HEK293 (cell line): Measurements from ENCODE around the gene UST.

Source experiments
- BCL11A ChIP-seq: fragments of 450-650 bp; formaldehyde crosslinking; IDR thresholded peaks from 2 replicates; pipeline ENCODE4 v1.5.1; 2016; ENCODE audit warnings: low read depth, missing biosample characterization, missing genetic modification characterization
- GFI1B ChIP-seq: fragments of 450-650 bp; formaldehyde crosslinking; IDR thresholded peaks from 2 replicates; pipeline ENCODE4 v1.5.1; 2016; ENCODE audit warnings: missing biosample characterization, missing genetic modification characterization
- GLI4 ChIP-seq: fragments of 450-650 bp; formaldehyde crosslinking; IDR thresholded peaks from 2 replicates; pipeline ENCODE4 v1.5.1; 2016; ENCODE audit warnings: missing biosample characterization, missing genetic modification characterization
- HOXA7 ChIP-seq: sonication (generic); formaldehyde crosslinking; IDR thresholded peaks from 2 replicates; pipeline ENCODE4 v1.8.1; 2022; ENCODE audit warnings: missing genetic modification reagents, borderline replicate concordance
- HOXC10 ChIP-seq: sonication (generic); formaldehyde crosslinking; IDR thresholded peaks from 2 replicates; pipeline ENCODE4 v1.8.1; 2023; ENCODE audit warnings: mild to moderate bottlenecking, missing genetic modification reagents
- HOXD13 ChIP-seq: sonication (generic); formaldehyde crosslinking; IDR thresholded peaks from 2 replicates; pipeline ENCODE4 v1.8.0; 2022; ENCODE audit warnings: missing genetic modification reagents, borderline replicate concordance
- KLF8 ChIP-seq: fragments of 450-650 bp; formaldehyde crosslinking; IDR thresholded peaks from 2 replicates; pipeline ENCODE4 v1.5.1; 2016; ENCODE audit warnings: missing biosample characterization, missing genetic modification characterization
- MEIS1 ChIP-seq: sonication (generic); formaldehyde crosslinking; IDR thresholded peaks from 2 replicates; pipeline ENCODE4 v1.8.1; 2022; ENCODE audit warnings: missing genetic modification reagents, mild to moderate bottlenecking, borderline replicate concordance
- PRDM1 ChIP-seq: fragments of 450-650 bp; formaldehyde crosslinking; IDR thresholded peaks from 2 replicates; pipeline ENCODE4; 2016; ENCODE audit warnings: missing biosample characterization, missing genetic modification characterization
- REPIN1 ChIP-seq: fragments of 450-650 bp; formaldehyde crosslinking; IDR thresholded peaks from 2 replicates; pipeline ENCODE4 v1.5.1; 2017; ENCODE audit warnings: missing biosample characterization, missing genetic modification characterization, low read depth
- TCF7L2 ChIP-seq: IDR thresholded peaks from 2 replicates; pipeline ENCODE4 v1.6.1; 2011; ENCODE audit warnings: low read depth, mild to moderate bottlenecking, inconsistent platforms, low read length, moderate library complexity, borderline replicate concordance
- ZBTB7A ChIP-seq: fragments of 450-650 bp; formaldehyde crosslinking; IDR thresholded peaks from 2 replicates; pipeline ENCODE4 v1.5.1; 2016; ENCODE audit warnings: low read depth, missing biosample characterization, missing genetic modification characterization
- ZFP41 ChIP-seq: fragments of 450-650 bp; formaldehyde crosslinking; IDR thresholded peaks from 2 replicates; pipeline ENCODE4 v1.5.1; 2016; ENCODE audit warnings: missing biosample characterization, missing genetic modification characterization, borderline replicate concordance
- ZFP69B ChIP-seq: fragments of 450-650 bp; formaldehyde crosslinking; IDR thresholded peaks from 2 replicates; pipeline ENCODE4 v1.5.1; 2016; ENCODE audit warnings: missing biosample characterization, missing genetic modification characterization
- ZIC2 ChIP-seq: fragments of 450-650 bp; formaldehyde crosslinking; IDR thresholded peaks from 2 replicates; pipeline ENCODE4 v1.5.1; 2016; ENCODE audit warnings: missing biosample characterization, missing genetic modification characterization
- ZNF112 ChIP-seq: fragments of 450-650 bp; formaldehyde crosslinking; IDR thresholded peaks from 2 replicates; pipeline ENCODE4 v1.5.0; 2017; ENCODE audit warnings: missing biosample characterization, missing genetic modification characterization
- ZNF121 ChIP-seq: fragments of 450-650 bp; formaldehyde crosslinking; IDR thresholded peaks from 2 replicates; pipeline ENCODE4 v1.5.1; 2016; ENCODE audit warnings: missing biosample characterization, missing genetic modification characterization
- ZNF133 ChIP-seq: fragments of 450-650 bp; formaldehyde crosslinking; IDR thresholded peaks from 2 replicates; pipeline ENCODE4 v1.5.1; 2016; ENCODE audit warnings: missing biosample characterization, missing genetic modification characterization
- ZNF2 ChIP-seq: fragments of 450-650 bp; formaldehyde crosslinking; IDR thresholded peaks from 2 replicates; pipeline ENCODE4 v1.5.1; 2016; ENCODE audit warnings: missing biosample characterization, missing genetic modification characterization
- ZNF248 ChIP-seq: fragments of 450-650 bp; formaldehyde crosslinking; IDR thresholded peaks from 2 replicates; pipeline ENCODE4 v1.5.1; 2017; ENCODE audit warnings: missing biosample characterization, missing genetic modification characterization
- ZNF26 ChIP-seq: fragments of 450-650 bp; formaldehyde crosslinking; IDR thresholded peaks from 2 replicates; pipeline ENCODE4 v1.5.1; 2016; ENCODE audit warnings: missing biosample characterization, missing genetic modification characterization
- ZNF324 ChIP-seq: fragments of 450-650 bp; formaldehyde crosslinking; IDR thresholded peaks from 2 replicates; pipeline ENCODE4 v1.5.1; 2016; ENCODE audit warnings: missing biosample characterization, missing genetic modification characterization
- ZNF362 ChIP-seq: fragments of 450-650 bp; formaldehyde crosslinking; IDR thresholded peaks from 2 replicates; pipeline ENCODE4 v1.5.1; 2016; ENCODE audit warnings: missing biosample characterization, missing genetic modification characterization
- ZNF366 ChIP-seq: fragments of 450-650 bp; formaldehyde crosslinking; conservative IDR thresholded peaks from 2 replicates; pipeline ENCODE4 v1.5.1; 2016; ENCODE audit warnings: missing biosample characterization, missing genetic modification characterization
- ZNF391 ChIP-seq: fragments of 450-650 bp; formaldehyde crosslinking; IDR thresholded peaks from 2 replicates; pipeline ENCODE4 v1.5.1; 2016; ENCODE audit warnings: low read depth, missing biosample characterization, missing genetic modification characterization, borderline replicate concordance
- ZNF433 ChIP-seq: fragments of 450-650 bp; formaldehyde crosslinking; IDR thresholded peaks from 2 replicates; pipeline ENCODE4 v1.5.1; 2016; ENCODE audit warnings: missing biosample characterization, missing genetic modification characterization, low read depth
- ZNF501 ChIP-seq: fragments of 450-650 bp; formaldehyde crosslinking; IDR thresholded peaks from 2 replicates; pipeline ENCODE4 v1.5.1; 2016; ENCODE audit warnings: missing biosample characterization, missing genetic modification characterization
- ZNF518A ChIP-seq: fragments of 450-650 bp; formaldehyde crosslinking; conservative IDR thresholded peaks from 2 replicates; pipeline ENCODE4 v1.5.1; 2016; ENCODE audit warnings: low read depth, missing biosample characterization, missing genetic modification characterization
- ZNF747 ChIP-seq: fragments of 450-650 bp; formaldehyde crosslinking; IDR thresholded peaks from 2 replicates; pipeline ENCODE4 v1.5.1; 2016; ENCODE audit warnings: missing biosample characterization, missing genetic modification characterization
- ZNF785 ChIP-seq: fragments of 450-650 bp; formaldehyde crosslinking; IDR thresholded peaks from 2 replicates; pipeline ENCODE4 v1.5.1; 2016; ENCODE audit warnings: missing biosample characterization, missing genetic modification characterization
- TF ChIP-seq, protein P1 (sequence below): fragments of 450-650 bp; formaldehyde crosslinking; IDR thresholded peaks from 2 replicates; pipeline ENCODE4 v1.5.1; 2016; ENCODE audit warnings: missing biosample characterization, missing genetic modification characterization

Gene UST

GRCh38 chr6:148760568-148761526 lies 14.0 kb downstream of the UST start (continued):
- TF ChIP-seq ZNF2 (no peak; the same call in 1 of the 2 replicates), ZNF324 (tag by site-specific recombination) (no peak), PRDM1 (tag by site-specific recombination) (peak; percentile 84), KLF8 (no peak), ZNF785 (tag by site-specific recombination) (no peak), ZNF518A (tag by site-specific recombination) (no peak), GFI1B (no peak), ZNF248 (tag by site-specific recombination) (no peak), HOXA7 (CRISPR knock-in tag) (no peak), ZBTB7A (no peak), ZNF26 (tag by site-specific recombination) (no peak), ZNF121 (no peak; the same call in 1 of the 2 replicates), ZNF362 (tag by site-specific recombination) (0 out of 2 replicates have a peak, but pooled peaks have one; percentile 50), ZNF501 (no peak), REPIN1 (no peak), GLI4 (tag by site-specific recombination) (no peak), TCF7L2 (no peak), ZNF112 (tag by site-specific recombination) (no peak), BCL11A (no peak), ZFP69B (tag by site-specific recombination) (peak; percentile 37; the same call in 1 of the 2 replicates), HOXC10 (CRISPR knock-in tag) (no peak), HOXD13 (CRISPR knock-in tag) (no peak), ZNF433 (no peak), ZNF366 (peak; percentile 65), ZIC2 (tag by site-specific recombination) (peak; percentile 83), ZFP41 (tag by site-specific recombination) (no peak), ZNF133 (no peak), ZNF391 (tag by site-specific recombination) (0 out of 2 replicates have a peak, but pooled peaks have one; percentile 4), ZNF747 (tag by site-specific recombination) (no peak), MEIS1 (CRISPR knock-in tag) (no peak)
- TF ChIP-seq, protein P1, sequence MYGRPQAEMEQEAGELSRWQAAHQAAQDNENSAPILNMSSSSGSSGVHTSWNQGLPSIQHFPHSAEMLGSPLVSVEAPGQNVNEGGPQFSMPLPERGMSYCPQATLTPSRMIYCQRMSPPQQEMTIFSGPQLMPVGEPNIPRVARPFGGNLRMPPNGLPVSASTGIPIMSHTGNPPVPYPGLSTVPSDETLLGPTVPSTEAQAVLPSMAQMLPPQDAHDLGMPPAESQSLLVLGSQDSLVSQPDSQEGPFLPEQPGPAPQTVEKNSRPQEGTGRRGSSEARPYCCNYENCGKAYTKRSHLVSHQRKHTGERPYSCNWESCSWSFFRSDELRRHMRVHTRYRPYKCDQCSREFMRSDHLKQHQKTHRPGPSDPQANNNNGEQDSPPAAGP: no peak
